ENCODE results near the gene OPCML. TPM values are rescaled to one million over a fixed set of nuclear protein-coding genes. Genes with fewer than 3 reads are reported as not detected.

Gene OPCML
- total and polyA plus RNA-seq, 2 of the 13 experiments (the other 11 are each of a cell fraction or from before 2014, with no cell fraction given): not detected

DNA sequence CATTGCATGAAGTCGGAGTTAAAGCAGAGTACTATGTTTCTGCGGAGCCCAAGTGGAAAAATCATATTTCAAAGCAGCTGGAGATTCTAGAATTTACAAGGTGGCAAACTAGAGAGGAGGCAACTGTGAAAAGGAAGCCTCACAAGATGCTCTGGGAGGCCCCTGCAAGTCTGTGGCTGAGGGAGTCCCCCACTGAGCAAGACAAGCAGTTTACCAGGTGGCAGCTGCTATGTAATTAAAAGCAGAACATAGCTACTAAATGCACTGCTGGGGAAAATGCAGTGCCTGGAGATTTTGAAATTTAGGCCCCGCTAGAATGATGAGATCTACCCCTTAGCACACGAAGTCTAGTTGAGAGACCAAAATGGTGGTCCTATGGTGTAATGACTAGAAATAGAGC lies 728.0 kb downstream of the OPCML start:
- no TSS peak for BruUV-seq (replicated peaks)
- DNase-seq (ENCODE audit: low spot score) (no peak), FAIRE-seq (no peak), ATAC-seq (no peak)
- Histone ChIP-seq H3K4me1 (ENCODE audit: insufficient read depth, low read length) (no peaks in the 10 kb centered on the region), H3K9me3 (ENCODE audit: low read length) (peaks cover 7% of the 10 kb centered on the region; the same call in 1 of the 2 replicates), H3K36me3 (replicated peaks in 1 of 2; ENCODE audit: control insufficient read depth in 1 of 2, insufficient read depth in 2 of 2, low read length in 2 of 2) (no peaks in the 10 kb centered on the region), H2AFZ (ENCODE audit: low read length) (no peak overlapping the region), H3K79me2 (ENCODE audit: insufficient read depth, low read length) (no peaks in the 10 kb centered on the region), H3K27me3 (ENCODE audit: control insufficient read depth in 1 of 2, insufficient read depth in 2 of 2, low read length in 2 of 2) (peaks cover 0 to 1% of the 10 kb centered on the region in 2 experiments; a peak in 2 of 5 replicates), H4K20me1 (ENCODE audit: insufficient read depth, low read length) (no peaks in the 10 kb centered on the region), H3K9ac (ENCODE audit: insufficient read depth, low read depth, low read length) (no peak overlapping the region), H3K4me3 (replicated peaks in 1 of 3; ENCODE audit: insufficient read depth in 1 of 3, low read depth in 2 of 3, low read length in 3 of 3) (no peak overlapping the region), H3K27ac (ENCODE audit: extremely low read length, insufficient read depth, low read length) (no peak overlapping the region), H3K4me2 (ENCODE audit: low read depth, low read length) (no peak overlapping the region)
- 0% methylated on average over 4 of the region's 4 CpGs for WGBS (ENCODE audit: low lambda C conversion rate)
- TF ChIP-seq, protein P1, sequence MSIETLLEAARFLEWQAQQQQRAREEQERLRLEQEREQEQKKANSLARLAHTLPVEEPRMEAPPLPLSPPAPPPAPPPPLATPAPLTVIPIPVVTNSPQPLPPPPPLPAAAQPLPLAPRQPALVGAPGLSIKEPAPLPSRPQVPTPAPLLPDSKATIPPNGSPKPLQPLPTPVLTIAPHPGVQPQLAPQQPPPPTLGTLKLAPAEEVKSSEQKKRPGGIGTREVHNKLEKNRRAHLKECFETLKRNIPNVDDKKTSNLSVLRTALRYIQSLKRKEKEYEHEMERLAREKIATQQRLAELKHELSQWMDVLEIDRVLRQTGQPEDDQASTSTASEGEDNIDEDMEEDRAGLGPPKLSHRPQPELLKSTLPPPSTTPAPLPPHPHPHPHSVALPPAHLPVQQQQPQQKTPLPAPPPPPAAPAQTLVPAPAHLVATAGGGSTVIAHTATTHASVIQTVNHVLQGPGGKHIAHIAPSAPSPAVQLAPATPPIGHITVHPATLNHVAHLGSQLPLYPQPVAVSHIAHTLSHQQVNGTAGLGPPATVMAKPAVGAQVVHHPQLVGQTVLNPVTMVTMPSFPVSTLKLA (IDR thresholded peaks at IDR 0.05): no peak
- TF ChIP-seq, protein P2, sequence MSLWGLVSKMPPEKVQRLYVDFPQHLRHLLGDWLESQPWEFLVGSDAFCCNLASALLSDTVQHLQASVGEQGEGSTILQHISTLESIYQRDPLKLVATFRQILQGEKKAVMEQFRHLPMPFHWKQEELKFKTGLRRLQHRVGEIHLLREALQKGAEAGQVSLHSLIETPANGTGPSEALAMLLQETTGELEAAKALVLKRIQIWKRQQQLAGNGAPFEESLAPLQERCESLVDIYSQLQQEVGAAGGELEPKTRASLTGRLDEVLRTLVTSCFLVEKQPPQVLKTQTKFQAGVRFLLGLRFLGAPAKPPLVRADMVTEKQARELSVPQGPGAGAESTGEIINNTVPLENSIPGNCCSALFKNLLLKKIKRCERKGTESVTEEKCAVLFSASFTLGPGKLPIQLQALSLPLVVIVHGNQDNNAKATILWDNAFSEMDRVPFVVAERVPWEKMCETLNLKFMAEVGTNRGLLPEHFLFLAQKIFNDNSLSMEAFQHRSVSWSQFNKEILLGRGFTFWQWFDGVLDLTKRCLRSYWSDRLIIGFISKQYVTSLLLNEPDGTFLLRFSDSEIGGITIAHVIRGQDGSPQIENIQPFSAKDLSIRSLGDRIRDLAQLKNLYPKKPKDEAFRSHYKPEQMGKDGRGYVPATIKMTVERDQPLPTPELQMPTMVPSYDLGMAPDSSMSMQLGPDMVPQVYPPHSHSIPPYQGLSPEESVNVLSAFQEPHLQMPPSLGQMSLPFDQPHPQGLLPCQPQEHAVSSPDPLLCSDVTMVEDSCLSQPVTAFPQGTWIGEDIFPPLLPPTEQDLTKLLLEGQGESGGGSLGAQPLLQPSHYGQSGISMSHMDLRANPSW (CRISPR knock-in tag; IDR thresholded peaks at IDR 0.05; ENCODE audit: borderline replicate concordance): no peak
- TF ChIP-seq RNF2 (conservative IDR thresholded peaks at IDR 0.05; ENCODE audit: low read depth) (no peak), DNMT3B (CRISPR knock-in tag; conservative IDR thresholded peaks at IDR 0.05) (no peak), ZNF350 (CRISPR knock-in tag; IDR thresholded peaks at IDR 0.05; ENCODE audit: borderline replicate concordance, low read depth) (no peak), FOXJ3 (CRISPR knock-in tag; IDR thresholded peaks at IDR 0.05; ENCODE audit: borderline replicate concordance) (no peak), RBM22 (optimal IDR thresholded peaks at IDR 0.05; ENCODE audit: low read length) (no peak), ZNF3 (CRISPR knock-in tag; IDR thresholded peaks at IDR 0.05) (no peak), ZNF720 (CRISPR knock-in tag; IDR thresholded peaks at IDR 0.05) (no peak), ZNF343 (CRISPR knock-in tag; IDR thresholded peaks at IDR 0.05) (no peak)
- TF ChIP-seq, protein P3, sequence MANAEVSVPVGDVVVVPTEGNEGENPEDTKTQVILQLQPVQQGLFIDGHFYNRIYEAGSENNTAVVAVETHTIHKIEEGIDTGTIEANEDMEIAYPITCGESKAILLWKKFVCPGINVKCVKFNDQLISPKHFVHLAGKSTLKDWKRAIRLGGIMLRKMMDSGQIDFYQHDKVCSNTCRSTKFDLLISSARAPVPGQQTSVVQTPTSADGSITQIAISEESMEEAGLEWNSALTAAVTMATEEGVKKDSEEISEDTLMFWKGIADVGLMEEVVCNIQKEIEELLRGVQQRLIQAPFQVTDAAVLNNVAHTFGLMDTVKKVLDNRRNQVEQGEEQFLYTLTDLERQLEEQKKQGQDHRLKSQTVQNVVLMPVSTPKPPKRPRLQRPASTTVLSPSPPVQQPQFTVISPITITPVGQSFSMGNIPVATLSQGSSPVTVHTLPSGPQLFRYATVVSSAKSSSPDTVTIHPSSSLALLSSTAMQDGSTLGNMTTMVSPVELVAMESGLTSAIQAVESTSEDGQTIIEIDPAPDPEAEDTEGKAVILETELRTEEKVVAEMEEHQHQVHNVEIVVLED (CRISPR knock-in tag; IDR thresholded peaks at IDR 0.05; ENCODE audit: borderline replicate concordance): no peak
- TF ChIP-seq, protein P4, sequence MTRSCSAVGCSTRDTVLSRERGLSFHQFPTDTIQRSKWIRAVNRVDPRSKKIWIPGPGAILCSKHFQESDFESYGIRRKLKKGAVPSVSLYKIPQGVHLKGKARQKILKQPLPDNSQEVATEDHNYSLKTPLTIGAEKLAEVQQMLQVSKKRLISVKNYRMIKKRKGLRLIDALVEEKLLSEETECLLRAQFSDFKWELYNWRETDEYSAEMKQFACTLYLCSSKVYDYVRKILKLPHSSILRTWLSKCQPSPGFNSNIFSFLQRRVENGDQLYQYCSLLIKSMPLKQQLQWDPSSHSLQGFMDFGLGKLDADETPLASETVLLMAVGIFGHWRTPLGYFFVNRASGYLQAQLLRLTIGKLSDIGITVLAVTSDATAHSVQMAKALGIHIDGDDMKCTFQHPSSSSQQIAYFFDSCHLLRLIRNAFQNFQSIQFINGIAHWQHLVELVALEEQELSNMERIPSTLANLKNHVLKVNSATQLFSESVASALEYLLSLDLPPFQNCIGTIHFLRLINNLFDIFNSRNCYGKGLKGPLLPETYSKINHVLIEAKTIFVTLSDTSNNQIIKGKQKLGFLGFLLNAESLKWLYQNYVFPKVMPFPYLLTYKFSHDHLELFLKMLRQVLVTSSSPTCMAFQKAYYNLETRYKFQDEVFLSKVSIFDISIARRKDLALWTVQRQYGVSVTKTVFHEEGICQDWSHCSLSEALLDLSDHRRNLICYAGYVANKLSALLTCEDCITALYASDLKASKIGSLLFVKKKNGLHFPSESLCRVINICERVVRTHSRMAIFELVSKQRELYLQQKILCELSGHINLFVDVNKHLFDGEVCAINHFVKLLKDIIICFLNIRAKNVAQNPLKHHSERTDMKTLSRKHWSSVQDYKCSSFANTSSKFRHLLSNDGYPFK (CRISPR knock-in tag; IDR thresholded peaks at IDR 0.05; ENCODE audit: borderline replicate concordance): no peak
- TF ChIP-seq, protein P5, sequence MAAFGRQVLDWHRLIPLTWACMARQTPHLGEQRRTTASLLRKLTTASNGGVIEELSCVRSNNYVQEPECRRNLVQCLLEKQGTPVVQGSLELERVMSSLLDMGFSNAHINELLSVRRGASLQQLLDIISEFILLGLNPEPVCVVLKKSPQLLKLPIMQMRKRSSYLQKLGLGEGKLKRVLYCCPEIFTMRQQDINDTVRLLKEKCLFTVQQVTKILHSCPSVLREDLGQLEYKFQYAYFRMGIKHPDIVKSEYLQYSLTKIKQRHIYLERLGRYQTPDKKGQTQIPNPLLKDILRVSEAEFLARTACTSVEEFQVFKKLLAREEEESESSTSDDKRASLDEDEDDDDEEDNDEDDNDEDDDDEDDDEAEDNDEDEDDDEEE (CRISPR knock-in tag; IDR thresholded peaks at IDR 0.05): no peak
- TF ChIP-seq, protein P6, sequence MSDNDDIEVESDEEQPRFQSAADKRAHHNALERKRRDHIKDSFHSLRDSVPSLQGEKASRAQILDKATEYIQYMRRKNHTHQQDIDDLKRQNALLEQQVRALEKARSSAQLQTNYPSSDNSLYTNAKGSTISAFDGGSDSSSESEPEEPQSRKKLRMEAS (IDR thresholded peaks at IDR 0.05): no peak
- ChIA-PET POLR2A (no interaction called here), CTCF (ENCODE audit: low intra/inter-chr PET ratio, low total read pairs) (no interaction called here)
- in situ Hi-C loops (cut with HindIII; ENCODE audit: extremely low pct_ligation_motif_present, low pct_unique_long_range_greater_than_20kb) (no loop called here), intact Hi-C loops (cut with micrococcal nuclease; ENCODE audit: unreplicated experiment) (no loop called here)

All from HepG2 (cell line).